ENCODE data around the gene MED9. TPM values are rescaled to one million over a fixed set of nuclear protein-coding genes. Genes with fewer than 3 reads are reported as not detected.

The MED9 gene
- total and polyA plus RNA-seq, 2 donors (not counting 3 experiments of a cell fraction or from before 2014, with no cell fraction given) = 15.1 to 18.2 TPM

- Histone ChIP-seq H3K9ac (replicated peaks; ENCODE audit: extremely low read depth, insufficient read depth, low read length) (no peak overlapping the region), H3K4me1 (ENCODE audit: control insufficient read depth, extremely low read depth, insufficient read depth, low read length) (no peaks in the 10 kb centered on the region), H3K9me3 (replicated peaks; ENCODE audit: control insufficient read depth, insufficient read depth, low read length) (no peaks in the 10 kb centered on the region), H4K20me1 (replicated peaks; ENCODE audit: control insufficient read depth, extremely low read depth, insufficient read depth, low read length) (no peaks in the 10 kb centered on the region), H3K27me3 (ENCODE audit: control insufficient read depth in 2 of 2, insufficient read depth in 2 of 2, low read length in 2 of 2) (no peaks in the 10 kb centered on the region), H2AFZ (ENCODE audit: low read depth, low read length) (no peak overlapping the region), H3K79me2 (ENCODE audit: control insufficient read depth, insufficient read depth, low read length) (no peaks in the 10 kb centered on the region), H3K4me3 (replicated peaks in 1 of 3; ENCODE audit: insufficient read depth in 1 of 3, low read depth in 1 of 3, low read length in 3 of 3) (no peak overlapping the region), H3K27ac (ENCODE audit: insufficient read depth, low read depth, low read length) (no peak overlapping the region), H3K4me2 (ENCODE audit: insufficient read depth, low read length) (no peak overlapping the region), H3K9me1 (replicated peaks; ENCODE audit: control insufficient read depth, extremely low read depth, insufficient read depth, low read length) (no peaks in the 10 kb centered on the region), H3K36me3 (ENCODE audit: control insufficient read depth in 2 of 2, extremely low read depth in 1 of 2, insufficient read depth in 2 of 2, low read length in 2 of 2) (no peaks in the 10 kb centered on the region)
- ChIA-PET POLR2A (no interaction called here), CTCF (no interaction called here)
- TF ChIP-seq, protein P1, sequence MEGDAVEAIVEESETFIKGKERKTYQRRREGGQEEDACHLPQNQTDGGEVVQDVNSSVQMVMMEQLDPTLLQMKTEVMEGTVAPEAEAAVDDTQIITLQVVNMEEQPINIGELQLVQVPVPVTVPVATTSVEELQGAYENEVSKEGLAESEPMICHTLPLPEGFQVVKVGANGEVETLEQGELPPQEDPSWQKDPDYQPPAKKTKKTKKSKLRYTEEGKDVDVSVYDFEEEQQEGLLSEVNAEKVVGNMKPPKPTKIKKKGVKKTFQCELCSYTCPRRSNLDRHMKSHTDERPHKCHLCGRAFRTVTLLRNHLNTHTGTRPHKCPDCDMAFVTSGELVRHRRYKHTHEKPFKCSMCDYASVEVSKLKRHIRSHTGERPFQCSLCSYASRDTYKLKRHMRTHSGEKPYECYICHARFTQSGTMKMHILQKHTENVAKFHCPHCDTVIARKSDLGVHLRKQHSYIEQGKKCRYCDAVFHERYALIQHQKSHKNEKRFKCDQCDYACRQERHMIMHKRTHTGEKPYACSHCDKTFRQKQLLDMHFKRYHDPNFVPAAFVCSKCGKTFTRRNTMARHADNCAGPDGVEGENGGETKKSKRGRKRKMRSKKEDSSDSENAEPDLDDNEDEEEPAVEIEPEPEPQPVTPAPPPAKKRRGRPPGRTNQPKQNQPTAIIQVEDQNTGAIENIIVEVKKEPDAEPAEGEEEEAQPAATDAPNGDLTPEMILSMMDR (IDR thresholded peaks at IDR 0.05; ENCODE audit: extremely low read depth in 1 of 2, insufficient read depth in 1 of 2, low read depth in 1 of 2, low read length in 2 of 2) = no peak
- no peak for TF ChIP-seq FOS (IDR thresholded peaks at IDR 0.05; ENCODE audit: borderline replicate concordance, insufficient read depth, low read length)
- TF ChIP-seq POLR2AphosphoS5 (IDR thresholded peaks at IDR 0.05; ENCODE audit: insufficient read depth, low read depth, low read length) = no peak
- TF ChIP-seq EZH2 (IDR thresholded peaks at IDR 0.05; ENCODE audit: borderline replicate concordance, low read depth, low read length, severe bottlenecking) = no peak
- TF ChIP-seq JUN (IDR thresholded peaks at IDR 0.05; ENCODE audit: borderline replicate concordance, insufficient read depth, insufficient read length, low read depth) = no peak
- no peak for TF ChIP-seq MAX (IDR thresholded peaks at IDR 0.05; ENCODE audit: insufficient read depth, insufficient read length)
- no peak for TF ChIP-seq MYC (IDR thresholded peaks at IDR 0.05; ENCODE audit: low read depth, low read length)
- BruUV-seq (replicated peaks) = no TSS peak
- dilution Hi-C loops (cut with MboI; ENCODE audit: extremely low pct_ligation_motif_present, low sequenced_read_pairs) (no loop called here), intact Hi-C loops (cut with micrococcal nuclease) (no loop called here)
- DNase-seq (ENCODE audit: low read depth, low spot score) (no peak), FAIRE-seq (no peak)
Observed at GRCh38 chr17:17519886-17520285, 43.1 kb downstream of the MED9 start.

Data from endothelial cell of umbilical vein (primary cell).